ENCODE results near the gene TRMT44.
"Not testable (repeated sequence)": the region's sequence is repeated elsewhere in the genome, so short reads cannot be mapped to it uniquely, and the experiment has no call there.

Gene TRMT44

DNA sequence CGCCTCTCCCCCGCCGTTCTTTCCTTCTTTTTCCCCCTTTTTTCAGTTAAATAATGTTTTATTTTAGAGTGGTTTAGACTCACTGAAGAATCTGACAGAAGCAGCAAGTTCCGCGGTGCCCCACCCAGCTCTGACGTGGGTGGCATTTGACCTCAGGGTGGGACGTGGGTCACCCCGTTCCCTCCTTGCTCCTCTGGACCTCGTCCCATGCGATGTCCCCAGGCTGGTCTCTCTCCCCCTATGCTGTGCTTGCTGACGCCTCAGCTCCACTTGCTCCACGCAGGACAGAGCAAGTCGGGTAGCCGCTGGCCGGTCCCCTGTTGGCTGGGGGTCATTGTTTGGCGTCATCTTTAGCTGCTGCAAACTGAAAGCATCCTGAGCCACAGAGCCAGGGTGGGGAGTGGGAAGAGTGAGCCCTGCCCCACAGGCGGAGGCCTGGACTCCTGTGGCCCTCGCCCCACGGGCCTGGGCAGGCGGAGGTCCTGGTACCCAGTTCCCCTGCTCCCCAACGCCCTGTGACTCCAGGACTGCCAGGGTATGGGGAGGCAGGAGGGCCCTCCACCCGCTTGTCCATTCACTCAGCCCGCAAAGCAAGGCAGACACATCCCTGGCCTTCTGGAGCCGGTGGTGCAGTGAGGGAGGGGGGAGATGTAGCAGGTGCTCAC, 30.8 kb downstream of the TRMT44 start:
- DNase-seq = no peak

DNA sequence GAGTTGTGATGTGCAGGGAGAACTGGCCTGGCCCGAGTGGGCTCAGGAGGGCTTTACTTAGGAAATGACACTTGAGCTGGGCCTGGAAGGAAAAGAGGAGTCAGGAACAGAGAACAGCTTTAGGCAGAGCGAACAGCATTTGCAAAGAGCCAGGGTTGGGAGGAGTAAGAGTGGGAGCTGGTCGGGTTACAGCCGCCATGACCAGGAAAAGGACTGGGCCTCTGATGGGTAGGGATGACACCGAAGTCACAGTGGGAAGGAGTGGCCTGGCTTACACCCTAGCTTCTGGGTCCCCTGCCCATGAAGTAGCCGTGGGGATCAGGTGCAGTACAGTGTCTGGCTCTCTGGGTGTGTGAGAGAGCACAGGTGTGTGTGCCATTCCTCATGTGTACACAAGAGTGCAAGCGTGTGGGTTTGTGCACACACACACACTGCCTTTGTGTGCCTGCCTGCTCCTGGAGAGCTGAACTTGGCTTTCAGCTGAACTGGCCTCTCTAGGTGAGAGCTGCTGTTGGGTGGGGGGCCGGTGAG, 31.6 kb downstream of the TRMT44 start:
- no peak for DNase-seq

DNA sequence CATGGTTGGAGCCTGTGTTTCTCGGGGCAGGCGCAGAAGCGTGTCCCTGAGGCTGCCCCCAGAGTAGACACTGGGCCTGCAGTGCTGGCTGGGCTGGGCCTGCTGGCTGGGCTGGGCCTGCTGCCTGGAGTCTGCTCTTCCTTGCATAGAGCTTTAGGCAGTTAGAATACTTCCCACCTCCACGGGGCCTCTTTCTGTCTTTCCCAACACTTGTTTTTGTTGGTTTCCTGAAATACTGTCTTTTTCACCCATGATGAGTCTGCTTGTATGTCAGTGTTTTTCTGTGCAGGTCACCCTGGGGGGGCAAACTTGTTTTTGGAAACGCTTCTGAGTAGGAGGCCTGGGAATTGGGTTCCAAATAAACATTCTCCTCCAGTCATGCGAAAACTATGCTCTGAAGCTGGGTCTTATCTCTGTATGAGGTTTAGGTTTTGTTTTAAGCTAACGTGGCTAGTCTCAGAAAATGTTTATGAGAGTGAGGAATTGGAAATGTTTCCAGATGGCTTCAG, 32.2 kb downstream of the TRMT44 start:
- no peak for DNase-seq

DNA sequence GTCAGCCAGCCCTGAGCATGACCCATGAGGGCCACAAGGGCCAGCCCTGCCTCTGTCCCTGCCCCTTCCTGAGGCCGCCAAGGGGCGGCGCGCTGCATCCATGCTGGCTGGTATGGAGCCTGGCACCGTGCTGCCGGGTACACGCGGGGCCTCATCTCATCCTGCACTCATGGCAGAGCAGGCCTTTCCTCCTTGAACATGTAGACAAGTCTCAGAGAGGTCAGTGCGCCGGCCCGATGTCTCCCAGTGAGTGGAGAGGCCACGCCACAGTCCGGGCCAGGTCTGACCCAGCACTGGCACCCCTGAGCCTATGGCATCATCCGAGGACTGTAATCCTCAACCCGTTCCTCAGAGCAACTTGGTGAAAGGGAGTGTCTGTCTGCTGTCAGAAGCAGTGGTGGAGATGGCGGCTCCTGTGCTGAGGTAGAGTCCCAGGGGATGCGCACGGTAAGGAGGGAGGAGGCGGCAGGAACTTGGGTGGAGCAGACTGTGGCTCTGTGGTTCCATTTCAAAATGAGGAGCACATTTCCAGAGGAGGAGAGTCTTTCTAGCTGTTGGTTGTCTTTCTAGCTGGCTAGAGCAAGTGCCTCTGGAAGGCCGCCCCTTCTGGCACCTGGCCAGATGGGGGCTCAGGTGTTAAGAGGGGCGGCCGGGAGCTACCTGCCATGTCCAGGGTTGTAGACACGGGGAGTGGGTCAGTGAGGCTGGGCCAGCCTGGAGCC, 32.8 kb downstream of the TRMT44 start:
- no peak for DNase-seq

DNA sequence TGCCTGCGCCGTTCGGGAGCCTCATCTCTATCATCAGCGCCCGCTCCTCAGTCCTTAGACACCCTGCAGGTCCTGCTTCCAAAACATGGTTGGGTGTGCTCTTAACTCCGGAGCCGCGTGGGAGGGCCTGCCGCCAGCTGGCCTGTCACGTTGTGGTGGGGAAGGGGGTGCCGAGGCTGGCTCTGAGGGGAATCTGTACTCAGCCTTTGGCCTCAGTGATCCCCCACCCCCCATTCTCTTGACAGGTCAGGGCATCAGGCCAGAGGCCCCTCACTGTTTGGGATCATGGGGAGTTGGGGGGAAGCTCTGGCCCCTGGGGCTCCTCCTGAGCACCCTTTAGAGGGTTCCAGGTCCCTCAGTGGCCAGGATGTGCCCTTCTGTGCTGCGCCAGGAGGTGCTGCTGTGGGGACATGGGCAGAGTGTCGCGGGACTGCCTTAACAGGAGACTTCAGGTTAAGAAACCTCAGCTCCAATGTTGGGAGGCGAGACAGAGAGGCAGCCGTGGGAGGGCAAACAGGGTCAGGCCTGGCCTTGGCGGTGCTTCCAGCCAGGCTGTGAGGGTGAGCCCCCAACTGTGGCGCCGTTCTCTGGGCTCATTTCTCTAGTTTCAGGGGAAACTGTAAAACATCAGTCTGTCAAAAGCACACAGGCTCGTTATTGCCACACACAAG, 33.5 kb downstream of the TRMT44 start:
- DNase-seq = no peak

DNA sequence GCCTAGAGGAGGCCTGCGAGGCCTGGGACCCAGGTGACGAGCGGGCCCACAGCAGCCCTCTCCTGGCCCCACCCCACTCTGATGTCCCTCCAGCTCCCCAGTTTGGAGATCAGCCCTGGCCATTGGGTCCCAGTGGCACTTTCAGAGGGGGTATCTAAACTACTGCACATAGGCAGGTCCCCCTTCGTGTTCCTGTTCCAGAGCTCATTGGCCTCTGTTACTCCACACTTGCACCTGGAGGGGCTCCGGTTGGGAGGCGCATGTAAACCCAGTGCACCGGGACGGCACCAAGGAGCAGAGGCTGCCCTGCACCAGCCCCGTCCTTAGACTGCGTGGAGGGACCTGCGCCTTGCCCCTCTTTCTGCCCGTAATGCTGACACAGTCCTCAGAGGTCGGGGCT, 34.3 kb downstream of the TRMT44 start:
- DNase-seq = no peak

DNA sequence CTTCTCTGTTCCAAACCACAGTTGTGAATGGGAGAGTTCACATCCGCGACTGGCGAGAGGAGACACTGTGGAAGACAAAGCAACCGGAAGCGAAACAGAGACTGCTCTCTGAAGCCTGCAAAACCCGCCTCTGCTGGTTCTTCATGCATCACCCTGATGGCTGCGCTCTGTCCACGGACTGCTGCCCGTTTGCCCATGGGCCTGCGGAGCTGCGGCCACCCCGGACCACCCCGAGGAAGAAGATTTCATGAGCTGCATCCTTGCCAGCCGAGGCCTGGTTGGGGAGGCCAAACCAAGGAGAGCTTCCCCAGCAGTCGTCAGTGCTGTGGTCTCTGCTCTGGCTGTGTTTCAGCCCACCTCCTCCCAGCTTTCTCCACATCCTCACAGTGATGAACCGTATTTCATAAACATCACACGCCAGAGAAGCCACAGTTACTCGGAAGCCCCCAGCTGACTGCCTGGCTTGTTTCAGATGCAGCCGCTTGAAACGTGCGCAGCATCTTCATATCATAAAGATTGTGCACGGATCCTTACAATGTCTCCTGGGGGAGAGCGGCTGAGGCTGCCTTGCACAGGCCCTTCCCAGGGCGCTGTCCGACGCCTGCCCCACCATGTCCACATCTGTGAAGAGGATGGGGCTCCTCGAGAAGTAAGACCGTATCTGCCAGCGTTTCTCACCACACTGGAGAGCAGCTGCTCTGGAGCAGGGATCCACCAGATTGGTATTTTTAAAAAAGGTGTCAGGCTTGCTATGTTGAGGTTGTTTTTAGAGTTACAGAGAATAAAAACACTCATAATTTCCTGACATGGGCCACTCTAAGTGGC, 35.4 kb downstream of the TRMT44 start:
- DNase-seq = no peak

DNA sequence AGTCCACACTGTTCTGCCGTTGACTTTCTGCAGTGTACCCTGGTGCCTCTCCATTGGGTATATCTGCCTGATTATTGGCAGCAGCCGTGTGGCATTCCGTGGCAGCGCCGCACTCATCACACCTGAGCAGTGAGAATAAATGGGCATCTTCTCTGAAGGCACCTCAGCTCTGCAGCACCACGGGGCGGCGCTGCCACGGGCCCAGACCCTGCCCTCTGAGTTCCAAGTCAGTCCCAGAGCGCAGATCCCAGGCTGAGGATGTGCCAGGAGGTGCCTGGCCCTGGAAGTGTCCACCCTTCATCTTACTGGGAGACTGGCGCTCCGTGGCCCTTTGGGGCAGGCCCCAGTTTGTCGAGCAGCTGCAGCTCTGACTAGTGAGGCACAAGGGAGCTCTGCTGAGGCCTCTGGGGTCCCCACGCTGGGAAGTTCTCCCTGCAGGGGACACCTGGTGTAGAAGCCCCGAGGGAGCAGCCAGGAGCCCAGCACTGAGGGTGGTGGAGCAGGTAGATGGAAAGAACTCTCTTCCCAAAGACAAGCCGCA, 36.6 kb downstream of the TRMT44 start:
- no peak for DNase-seq

DNA sequence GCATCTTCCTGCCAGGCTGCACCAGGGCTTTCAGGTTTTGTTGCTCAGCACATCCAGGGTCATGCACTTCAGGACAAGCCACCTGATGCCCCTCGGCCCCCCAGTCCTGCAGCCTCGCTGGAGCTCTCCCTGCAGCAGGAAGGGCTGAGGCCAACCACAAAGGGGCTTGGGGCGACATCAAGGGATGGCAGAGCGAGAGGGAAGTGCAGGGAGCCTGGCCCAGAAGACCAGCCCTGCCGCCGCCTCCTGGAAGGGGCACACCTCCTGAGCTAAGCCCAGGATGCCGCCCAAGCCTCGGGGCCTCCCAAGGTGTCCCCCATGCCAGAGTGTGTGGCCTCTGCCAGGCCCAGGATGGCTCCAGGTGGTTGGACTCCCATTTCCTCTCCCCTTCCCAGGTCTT, 37.1 kb downstream of the TRMT44 start:
- no peak for DNase-seq

DNA sequence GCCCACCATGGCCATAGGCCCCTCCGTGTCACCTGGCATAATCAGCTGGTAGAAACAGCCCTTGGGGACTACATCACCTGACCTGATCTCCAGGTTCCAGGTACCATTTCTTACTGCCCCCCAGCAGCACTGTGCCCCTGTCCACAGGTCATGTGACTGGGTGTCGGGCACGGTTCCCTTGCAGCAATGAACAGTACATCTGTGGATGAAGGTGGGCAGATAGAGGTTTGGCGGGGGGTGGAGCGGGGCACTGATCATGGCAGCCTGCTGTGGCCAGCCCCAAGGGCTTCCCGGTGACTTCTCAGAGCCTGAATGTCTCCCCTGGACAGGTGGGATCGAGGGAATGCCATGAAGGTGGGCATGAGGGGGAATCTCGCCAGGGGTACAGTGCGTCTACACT, 37.8 kb downstream of the TRMT44 start:
- no peak for DNase-seq

DNA sequence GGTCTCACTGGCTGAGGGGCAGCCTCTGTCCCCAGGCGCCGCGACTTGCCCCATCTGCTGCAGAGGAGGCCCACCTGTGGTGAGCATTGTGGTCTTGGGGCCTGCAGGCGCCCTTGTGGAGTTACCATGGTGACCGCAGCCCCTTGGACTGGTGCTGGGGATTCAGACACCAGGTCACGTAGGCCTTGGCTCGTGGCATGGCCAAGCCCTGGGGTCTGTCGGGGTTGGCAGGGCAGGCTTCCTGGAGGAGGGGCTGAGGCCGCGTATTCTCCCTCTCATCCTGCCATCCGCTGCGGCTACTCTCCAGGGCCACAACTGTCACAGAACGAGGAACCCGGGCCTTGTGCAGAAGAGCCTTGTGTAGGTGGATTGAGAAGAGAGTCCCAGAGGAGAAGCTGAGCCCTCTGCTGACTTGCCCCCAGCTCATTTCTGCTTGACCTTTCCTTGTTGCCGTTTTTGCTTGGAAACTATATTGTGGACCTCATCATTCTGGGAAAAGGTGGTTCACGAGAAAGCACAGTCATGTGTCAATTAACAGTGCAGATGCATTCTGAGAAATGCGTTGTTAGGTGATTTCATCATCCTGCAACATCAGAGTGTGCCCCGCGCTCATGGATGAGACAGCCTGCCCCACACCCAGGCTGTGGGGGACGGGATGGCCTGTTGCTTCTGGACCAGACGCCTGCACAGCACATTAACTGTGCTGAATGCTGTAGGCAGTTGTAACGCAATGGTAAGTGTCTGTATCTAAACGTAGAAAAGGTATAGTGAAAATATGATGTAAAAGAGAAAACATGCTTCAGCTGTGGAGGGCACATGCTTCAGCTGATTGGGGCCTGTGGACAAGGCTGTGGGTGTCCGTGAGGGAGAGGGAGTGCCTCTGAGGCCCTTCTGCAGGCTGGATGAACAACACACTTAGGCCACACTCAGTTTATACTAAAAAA, 38.5 kb downstream of the TRMT44 start:
- DNase-seq = no peak

DNA sequence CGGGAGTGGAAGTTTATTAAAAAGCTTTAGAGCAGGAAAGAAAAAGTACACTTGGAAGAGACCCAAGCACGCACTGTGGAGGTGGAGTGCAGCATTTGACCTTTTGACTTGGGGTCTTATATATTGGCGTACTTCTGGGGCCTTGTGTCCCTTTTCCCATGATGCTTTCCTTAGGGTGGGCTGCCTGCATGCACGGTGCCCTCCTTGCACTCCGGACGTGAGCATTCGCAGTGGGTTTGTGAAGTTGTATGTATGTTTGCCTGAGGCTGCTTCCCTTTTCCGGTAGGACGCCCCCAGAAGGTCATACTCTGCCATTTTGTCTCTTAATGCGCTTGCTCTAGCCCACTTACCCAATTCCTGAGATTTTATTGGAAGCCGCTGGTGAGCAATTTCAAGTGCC, 39.6 kb downstream of the TRMT44 start:
- no peak for DNase-seq

DNA sequence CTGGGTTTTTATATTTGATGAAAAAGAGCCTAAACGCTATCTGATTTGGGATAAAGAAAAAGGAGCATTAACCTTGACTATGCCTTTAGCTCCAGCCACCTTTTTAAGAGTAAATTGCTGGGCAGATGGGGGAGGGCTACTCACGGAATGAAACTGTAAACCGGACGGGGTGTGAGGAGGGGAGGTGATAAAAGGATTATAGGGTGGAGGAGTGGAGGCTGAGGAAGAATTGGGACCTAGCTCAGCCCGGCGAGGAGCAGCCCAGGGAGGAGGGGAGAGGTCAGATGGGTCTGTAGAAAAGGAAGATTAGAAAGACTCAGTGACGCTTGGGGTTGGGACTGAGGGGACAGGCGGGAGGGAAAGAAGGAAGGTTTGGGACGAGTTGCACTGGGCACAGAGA, 46.1 kb downstream of the TRMT44 start:
- not testable (repeated sequence) for DNase-seq

DNA sequence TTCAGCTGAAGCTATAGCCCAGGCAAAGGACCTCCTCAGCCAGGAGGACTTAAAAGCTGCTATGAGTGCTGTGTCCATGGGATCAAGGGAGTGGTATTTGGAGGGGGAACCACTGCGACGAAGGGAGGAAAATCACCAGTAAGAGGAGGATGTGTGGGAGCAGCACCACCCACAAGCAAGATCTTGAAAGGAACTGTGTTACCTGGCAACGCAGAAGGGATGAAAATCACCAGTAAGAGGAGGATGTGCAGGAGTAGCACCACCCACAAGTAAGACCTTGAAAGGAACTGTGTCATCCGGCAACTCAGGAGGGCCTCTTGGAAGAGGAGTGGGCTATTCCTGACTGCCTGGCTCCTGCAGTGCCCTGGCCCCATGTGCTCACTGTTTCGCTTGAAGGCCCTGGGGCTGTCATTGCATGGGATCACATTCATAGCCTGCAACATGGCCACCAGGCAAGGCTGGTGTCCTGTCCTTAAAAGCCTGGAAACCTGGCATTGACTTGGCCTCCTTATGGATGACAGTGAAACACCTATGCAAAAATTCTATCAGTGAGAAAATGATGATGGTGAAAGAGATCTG, 48.3 kb downstream of the TRMT44 start:
- DNase-seq = no peak

DNA sequence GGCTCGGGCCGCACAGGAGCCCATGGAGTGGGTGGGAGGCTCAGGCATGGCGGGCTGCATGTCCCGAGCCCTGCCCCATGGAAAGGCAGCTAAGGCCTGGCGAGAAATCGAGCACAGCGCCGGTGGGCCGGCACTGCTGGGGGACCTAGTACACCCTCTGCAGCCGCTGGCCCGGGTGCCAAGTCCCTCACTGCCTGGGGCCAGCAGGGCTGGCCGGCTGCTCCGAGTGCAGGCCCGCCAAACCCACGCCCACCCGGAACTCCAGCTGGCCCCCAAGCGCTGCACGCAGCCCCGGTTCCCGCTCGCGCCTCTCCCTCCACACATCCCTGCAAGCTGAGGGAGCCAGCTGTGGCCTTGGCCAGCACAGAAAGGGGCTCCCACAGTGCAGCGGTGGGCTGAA, 50.9 kb downstream of the TRMT44 start:
- not testable (repeated sequence) for DNase-seq

DNA sequence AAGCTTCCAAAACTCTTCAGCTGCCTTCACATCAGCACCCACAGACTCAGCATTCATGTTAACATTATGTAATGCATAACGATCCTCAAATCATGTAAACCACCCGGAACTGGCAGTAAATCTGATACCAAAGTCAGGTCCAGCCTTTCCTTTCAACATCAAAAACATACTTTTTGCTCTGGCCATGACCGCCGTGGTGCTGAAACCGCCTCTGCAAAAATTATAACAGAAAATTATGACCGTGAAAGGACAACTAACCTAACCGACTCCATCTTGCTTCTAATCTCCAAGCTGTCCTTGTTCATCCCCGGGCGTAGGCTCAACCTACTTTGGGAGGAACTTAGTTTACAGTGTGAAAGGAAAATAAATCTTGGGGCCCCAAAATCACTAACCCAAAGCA, 51.6 kb downstream of the TRMT44 start:
- no peak for DNase-seq

DNA sequence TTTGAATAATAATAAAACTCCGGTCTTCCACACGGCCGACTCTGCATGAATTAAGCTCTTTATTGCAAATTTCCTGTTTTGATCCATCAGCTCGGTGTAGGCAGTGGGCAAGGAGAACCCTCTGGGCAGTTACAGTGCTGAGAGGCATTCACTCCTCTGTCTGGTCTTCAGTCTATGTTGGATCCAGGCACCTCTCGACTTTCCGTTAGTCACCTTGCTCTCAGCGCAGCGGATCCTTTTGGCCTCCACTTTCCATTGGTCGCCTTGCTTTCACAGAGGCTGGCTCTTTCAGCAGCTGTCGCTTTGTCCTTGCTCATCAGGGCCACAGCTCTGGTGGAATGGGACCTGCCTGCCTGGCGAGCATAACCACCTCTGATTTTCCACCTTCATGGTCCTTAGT, 52.9 kb downstream of the TRMT44 start:
- no peak for DNase-seq

DNA sequence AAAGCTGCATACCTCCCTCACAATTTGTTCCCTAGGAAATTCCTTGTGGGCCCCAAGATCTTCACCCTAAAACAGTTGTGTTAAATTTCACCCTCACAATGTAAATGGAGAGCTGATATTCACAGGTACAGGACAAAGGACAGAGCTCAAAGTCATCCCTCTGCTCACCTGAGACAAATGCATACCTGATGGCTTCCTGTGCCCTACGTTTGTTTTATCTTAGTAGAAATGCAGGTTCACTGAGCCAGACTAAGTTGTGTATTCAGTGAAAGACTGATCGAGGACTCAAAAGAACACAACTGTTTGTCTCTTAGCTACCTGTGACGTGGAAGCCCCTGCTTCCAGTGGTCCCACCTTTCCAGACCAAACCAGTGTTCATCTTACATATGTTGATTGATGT, 53.6 kb downstream of the TRMT44 start:
- no peak for DNase-seq

DNA sequence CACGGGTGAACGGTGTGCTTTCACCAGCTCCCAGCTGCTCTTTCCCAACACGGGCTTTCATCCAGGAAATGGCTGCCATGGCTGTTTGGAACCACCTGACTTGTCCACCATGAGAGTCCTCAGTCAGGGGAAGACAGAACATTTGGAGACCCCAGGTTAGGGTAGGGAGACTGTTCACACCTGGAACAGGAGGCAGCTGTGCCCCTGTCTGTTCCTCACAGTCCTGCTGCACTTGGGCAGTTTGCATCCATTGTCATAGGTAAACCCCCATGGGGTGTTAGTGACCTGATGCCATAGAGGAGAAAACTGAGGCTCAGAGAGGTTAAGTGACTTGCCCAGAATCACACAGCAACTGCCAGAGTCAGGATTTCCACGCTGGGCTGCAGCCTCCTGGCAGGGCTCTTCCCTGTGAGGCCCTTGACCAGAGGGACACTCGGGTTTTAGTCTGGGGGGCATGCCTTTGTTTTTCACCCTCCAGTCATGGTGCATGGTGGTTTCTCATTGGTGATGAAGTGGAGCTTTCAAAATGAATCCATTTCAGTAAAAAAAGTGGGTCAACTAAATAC, 54.5 kb downstream of the TRMT44 start:
- DNase-seq = no peak

DNA sequence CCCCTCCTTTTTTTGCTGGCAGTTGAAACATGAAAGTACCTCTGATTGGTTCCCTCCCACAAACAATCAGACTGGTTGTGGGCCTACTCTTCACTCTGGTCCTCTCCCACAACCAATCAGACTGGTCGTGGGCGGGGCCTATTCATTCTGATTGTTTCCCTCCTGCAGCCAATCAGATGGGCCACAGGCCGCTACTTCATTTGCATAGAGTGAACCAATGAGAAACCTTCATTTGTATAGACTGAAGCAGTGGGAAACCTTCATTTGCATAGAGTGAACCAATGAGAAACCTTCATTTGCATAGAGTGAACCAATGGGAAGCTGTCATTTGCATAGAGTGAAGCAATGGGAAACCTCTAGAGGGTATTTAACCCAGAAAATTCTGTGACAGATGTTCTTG, 55.2 kb downstream of the TRMT44 start:
- no peak for DNase-seq

DNA sequence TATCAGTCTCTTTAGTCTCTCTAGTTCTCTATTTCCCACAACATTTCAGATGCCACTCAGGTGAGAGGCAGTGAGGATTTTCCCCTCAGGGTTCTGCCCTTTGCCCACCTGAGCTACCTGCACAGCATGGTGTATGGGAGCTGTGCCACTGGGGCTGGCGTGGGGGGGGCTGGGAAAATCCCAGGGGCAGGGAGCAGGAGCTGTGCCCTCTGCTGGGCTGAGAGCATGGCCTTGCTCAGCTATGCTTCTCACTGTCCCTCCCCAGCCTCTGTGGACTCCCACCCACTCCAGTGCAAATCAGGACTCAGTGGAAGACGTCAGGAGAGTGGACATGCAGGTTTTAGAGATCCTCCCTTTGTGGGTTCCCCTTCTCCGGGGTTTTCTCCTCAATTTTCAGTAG, 57.2 kb downstream of the TRMT44 start:
- no peak for DNase-seq
